Skeletal muscle tissue (tissue), 4 donors: Measurements from ENCODE around the gene ANKRD31. TPM values are rescaled to one million over a fixed set of nuclear protein-coding genes. Genes with fewer than 3 reads are reported as not detected.

Source experiments
- H3K27ac ChIP-seq: one replicate; pipeline ENCODE4 v1.7.0; 2013; ENCODE audit warnings: mild to moderate bottlenecking, low read depth, low read length, inconsistent platforms
- H3K27me3 ChIP-seq, 3 donors: one replicate each; pipeline ENCODE4 v1.7.0; 2013; ENCODE audit warnings: low read length in 3 of 3; ENCODE audit not compliant: control insufficient read depth in 3 of 3, insufficient read depth in 3 of 3
- H3K36me3 ChIP-seq, 3 donors: one replicate each; pipeline ENCODE4 v1.7.0; 2013; ENCODE audit warnings: low read length in 3 of 3; ENCODE audit not compliant: control insufficient read depth in 3 of 3, insufficient read depth in 3 of 3
- H3K4me1 ChIP-seq, 3 donors: one replicate each; pipeline ENCODE4 v1.7.0; 2013; ENCODE audit warnings: low read length in 3 of 3, mild to moderate bottlenecking in 3 of 3; ENCODE audit not compliant: control insufficient read depth in 3 of 3, insufficient read depth in 3 of 3
- H3K4me3 ChIP-seq, 3 donors: one replicate each; pipeline ENCODE4 v1.7.0; 2013; ENCODE audit warnings: low read length in 3 of 3
- H3K9ac ChIP-seq, 3 donors: one replicate each; pipeline ENCODE4 v1.7.0; 2013; ENCODE audit warnings: low read length in 3 of 3, mild to moderate bottlenecking in 3 of 3, moderate library complexity in 2 of 3, low read depth in 1 of 3
- H3K9me3 ChIP-seq, 3 donors: one replicate each; pipeline ENCODE4 v1.7.0; 2013; ENCODE audit warnings: low read length in 3 of 3; ENCODE audit not compliant: control insufficient read depth in 3 of 3
- total RNA-seq: library from RNA; depleted of rRNA; stranded (reverse); fragments of >200 nt; gene quantifications from one replicate; pipeline ENCODE4 v1.2.3, GENCODE V29; 2014
- donor health status: Osteomylitis.

Gene ANKRD31
- total RNA-seq, 1 donor from 2014 or later: under 0.01 TPM

- no peak overlapping the region for H3K27ac ChIP-seq
- H3K36me3 ChIP-seq: no peaks in the 10 kb centered on the region
- H3K9me3 ChIP-seq: no peaks in the 10 kb centered on the region
- no peaks in the 10 kb centered on the region for H3K4me1 ChIP-seq
- no peaks in the 10 kb centered on the region for H3K27me3 ChIP-seq
- H3K4me3 ChIP-seq: no peak overlapping the region
- H3K9ac ChIP-seq: no peak overlapping the region
Measured at GRCh38 chr5:75078027-75078426, 158.7 kb downstream of the ANKRD31 start.

- H3K4me3 ChIP-seq: no peak overlapping the region
- H3K36me3 ChIP-seq: no peaks in the 10 kb centered on the region
- H3K9me3 ChIP-seq: no peaks in the 10 kb centered on the region
- no peaks in the 10 kb centered on the region for H3K27me3 ChIP-seq
- H3K27ac ChIP-seq: no peak overlapping the region
- no peak overlapping the region for H3K9ac ChIP-seq
- no peaks in the 10 kb centered on the region for H3K4me1 ChIP-seq
Measured at GRCh38 chr5:75072061-75072460, 164.6 kb downstream of the ANKRD31 start.

DNA sequence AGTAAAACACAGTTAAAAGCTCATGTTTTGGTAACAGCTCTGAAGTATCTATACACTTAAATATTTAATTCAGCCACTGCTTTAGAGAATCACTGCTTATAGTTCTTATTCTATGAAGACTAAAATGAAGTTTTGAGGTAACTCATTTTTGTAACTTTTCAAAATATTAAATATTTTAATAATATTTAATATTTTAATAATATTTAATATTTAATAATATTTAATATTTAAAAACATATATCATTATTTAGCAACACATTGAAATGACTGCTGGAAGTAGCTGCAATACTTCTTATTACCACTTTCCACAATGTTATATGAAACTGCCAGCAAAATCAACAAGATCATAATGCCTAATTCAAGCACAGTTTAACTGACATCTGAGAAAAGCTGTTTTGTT, 165.6 kb downstream of the ANKRD31 start:
- no peaks in the 10 kb centered on the region for H3K9me3 ChIP-seq
- H3K9ac ChIP-seq: no peak overlapping the region
- H3K27ac ChIP-seq: no peak overlapping the region
- H3K4me1 ChIP-seq: no peaks in the 10 kb centered on the region
- H3K36me3 ChIP-seq: no peaks in the 10 kb centered on the region
- H3K27me3 ChIP-seq: no peaks in the 10 kb centered on the region
- no peak overlapping the region for H3K4me3 ChIP-seq

- no peaks in the 10 kb centered on the region for H3K27me3 ChIP-seq
- no peaks in the 10 kb centered on the region for H3K4me1 ChIP-seq
- H3K9ac ChIP-seq: no peak overlapping the region
Measured at GRCh38 chr5:75067434-75067833, 169.2 kb downstream of the ANKRD31 start.

GRCh38 chr5:75062925-75063531, 173.7 kb downstream of the ANKRD31 start:
- Histone ChIP-seq H3K27ac (no peak overlapping the region), H3K9ac (no peak overlapping the region), H3K27me3 (no peaks in the 10 kb centered on the region), H3K36me3 (no peaks in the 10 kb centered on the region), H3K4me3 (no peak overlapping the region), H3K4me1 (no peaks in the 10 kb centered on the region), H3K9me3 (no peaks in the 10 kb centered on the region)

More at GRCh38 chr5:75067434-75067833, 169.2 kb downstream of the ANKRD31 start:
- H3K27ac ChIP-seq: no peak overlapping the region
- no peak overlapping the region for H3K4me3 ChIP-seq
- no peaks in the 10 kb centered on the region for H3K9me3 ChIP-seq
- no peaks in the 10 kb centered on the region for H3K36me3 ChIP-seq

DNA sequence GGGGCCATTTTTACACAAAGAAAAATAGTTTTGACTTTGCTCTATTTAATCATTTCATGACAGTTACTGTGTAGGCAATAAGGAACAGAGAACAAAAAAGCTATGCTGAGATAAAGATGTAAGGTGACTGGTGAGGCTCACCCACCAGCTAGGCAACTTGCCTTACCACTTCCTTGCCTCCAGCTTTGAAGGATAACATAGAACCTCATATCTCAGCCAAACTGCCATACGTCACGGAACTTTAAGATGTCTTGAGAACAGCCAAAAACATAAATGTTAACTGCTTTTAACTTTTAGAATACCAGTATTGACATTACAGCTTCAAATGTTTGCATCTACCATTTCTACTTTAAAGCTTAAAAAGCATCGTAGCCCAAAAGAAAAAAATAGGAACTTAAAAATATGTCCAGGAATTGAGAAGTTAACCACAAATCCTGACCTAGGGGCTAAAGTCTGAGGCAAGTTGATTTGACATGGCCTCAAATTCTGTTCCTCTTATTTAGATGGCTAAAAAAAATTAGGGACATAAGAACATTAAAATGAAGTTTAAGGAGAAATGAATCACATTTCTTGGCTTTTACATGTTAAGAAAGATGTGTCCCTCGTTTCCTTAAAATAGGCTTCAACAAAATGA, 176.6 kb downstream of the ANKRD31 start:
- H3K4me3 ChIP-seq: no peak overlapping the region
- H3K27me3 ChIP-seq: no peaks in the 10 kb centered on the region
- no peak overlapping the region for H3K27ac ChIP-seq
- no peaks in the 10 kb centered on the region for H3K9me3 ChIP-seq
- no peaks in the 10 kb centered on the region for H3K4me1 ChIP-seq
- no peaks in the 10 kb centered on the region for H3K36me3 ChIP-seq
- H3K9ac ChIP-seq: no peak overlapping the region

DNA sequence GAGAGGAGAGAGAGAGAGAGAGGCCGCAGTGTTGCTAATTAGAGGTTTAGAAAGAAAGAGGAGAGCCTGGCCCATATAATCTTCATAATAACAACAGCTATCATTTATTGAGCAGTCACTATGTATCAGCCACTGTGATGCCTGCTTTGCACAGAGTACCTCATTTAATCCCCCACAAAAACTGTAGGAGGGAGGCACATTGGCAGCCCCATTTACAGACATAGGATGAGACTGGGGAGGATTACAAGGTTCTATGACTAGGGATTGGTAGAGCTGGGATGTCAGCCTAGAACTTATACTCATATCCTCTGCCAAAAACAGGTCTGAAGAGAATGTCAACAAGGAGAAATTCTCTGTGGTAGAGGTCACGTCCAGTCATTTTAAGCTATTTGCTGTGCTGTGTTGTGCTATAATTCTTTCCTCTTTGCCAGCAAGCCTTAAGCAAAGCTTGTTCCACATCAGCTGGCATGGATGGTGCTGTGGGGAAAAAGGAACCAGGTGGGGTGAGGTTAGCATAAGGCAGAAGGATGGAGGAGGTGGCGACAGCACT, 177.6 kb downstream of the ANKRD31 start:
- peaks cover 6 to 9% (median 7%) of the 10 kb centered on the region in 3 donors for H3K4me1 ChIP-seq

GRCh38 chr5:75057561-75057960, 179.1 kb downstream of the ANKRD31 start:
- Histone ChIP-seq H3K27ac (no peak overlapping the region), H3K9me3 (no peaks in the 10 kb centered on the region), H3K36me3 (no peaks in the 10 kb centered on the region), H3K4me3 (no peak overlapping the region), H3K27me3 (no peaks in the 10 kb centered on the region), H3K9ac (no peak overlapping the region), H3K4me1 (peaks cover 6 to 11% (median 8%) of the 10 kb centered on the region in 3 donors)

More for the DNA sequence above, 177.6 kb downstream of the ANKRD31 start:
- Histone ChIP-seq H3K9ac (no peak overlapping the region), H3K36me3 (no peaks in the 10 kb centered on the region), H3K4me3 (no peak overlapping the region), H3K9me3 (no peaks in the 10 kb centered on the region), H3K27ac (no peak overlapping the region), H3K27me3 (no peaks in the 10 kb centered on the region)

DNA sequence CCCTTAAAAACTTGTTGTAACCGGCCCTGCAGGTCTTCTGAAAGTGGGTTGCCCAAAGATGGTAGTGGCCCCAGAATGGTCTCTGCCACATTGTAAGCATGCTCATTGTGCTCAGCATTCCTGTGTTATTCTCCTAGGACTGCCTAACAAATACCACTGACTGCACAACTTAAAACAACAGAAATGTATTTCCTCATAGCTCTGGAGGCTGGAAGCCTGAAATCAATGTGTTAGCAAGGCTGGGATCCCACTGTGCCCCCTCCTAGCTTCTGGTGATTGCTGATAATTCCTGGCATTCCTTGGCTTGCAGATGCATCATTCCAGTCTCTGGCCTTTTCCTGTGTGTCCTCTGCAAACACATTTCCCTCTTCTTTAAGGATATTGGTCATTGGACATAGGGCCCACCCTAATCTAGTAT, 180.9 kb downstream of the ANKRD31 start:
- Histone ChIP-seq H3K9ac (no peak overlapping the region), H3K4me1 (peaks cover 11 to 23% (median 13%) of the 10 kb centered on the region in 3 donors), H3K27me3 (no peaks in the 10 kb centered on the region), H3K9me3 (no peaks in the 10 kb centered on the region), H3K27ac (no peak overlapping the region), H3K4me3 (no peak overlapping the region), H3K36me3 (no peaks in the 10 kb centered on the region)
